HCT116 (cell line): Measurements from ENCODE around the gene ADCY1. TPM values are rescaled to one million over a fixed set of nuclear protein-coding genes. Genes with fewer than 3 reads are reported as not detected.

Experiments
- ATAC-seq: fragments of 200-7000 bp; cut with Tn5 transposase; 2 replicates; pipeline ENCODE4 v1.9.1; 2020; ENCODE audit warnings: mild to moderate bottlenecking, moderate library complexity
- BruUV-seq: library from RNA; stranded (reverse); fragments of 400-500 nt; replicated peaks from 2 replicates; lab custom pipeline; 2021; lab: Mats Ljungman, UMichigan
- CTCF ChIA-PET: fragments of 300-600 bp; sonication (Branson Sonifier 250); formaldehyde crosslinking; loops from one replicate; lab custom pipeline; 2021; ENCODE audit warnings: antibody characterized with exemption; lab: Charles Lee
- POLR2A ChIA-PET: fragments of 300-600, 350-600 bp; sonication (Branson Sonifier 250); formaldehyde crosslinking; loops from one replicate; lab custom pipeline; 2021; ENCODE audit warnings: antibody characterized with exemption; lab: Charles Lee
- RAD21 ChIA-PET, 2 experiments: fragments of 300-600 bp; sonication (Branson Sonifier 250); formaldehyde crosslinking; loops; one replicate each; lab custom pipeline; 2023; ENCODE audit warnings: low total read pairs in 2 of 2; ENCODE audit not compliant: uncharacterized antibody in 2 of 2, unreplicated experiment in 2 of 2, low non-redundant PET in 1 of 2; lab: Charles Lee
- DNase-seq: peaks from one replicate; pipeline ENCODE4 v3.0.0-alpha.2; 2010; ENCODE audit warnings: low read depth, low spot score
- H2AFZ ChIP-seq: fragments of 200-600 bp; shearing (Covaris generic), sonication (generic); 2 replicates; pipeline ENCODE4 v1.6.1; 2017; ENCODE audit warnings: low read depth, mixed run types, mixed read lengths, antibody characterized with exemption, low read length; ENCODE audit not compliant: poor library complexity, severe bottlenecking
- H3K27ac ChIP-seq: 2 replicates; pipeline ENCODE4 v1.5.1; 2012; ENCODE audit warnings: low read depth, low read length
- H3K27me3 ChIP-seq: fragments of 200-600 bp; sonication (generic); 2 replicates; pipeline ENCODE4 v1.6.1; 2016; ENCODE audit warnings: mixed run types, low read length, mixed read lengths; ENCODE audit not compliant: insufficient read depth
- H3K36me3 ChIP-seq, 2 experiments: fragments of 200-500 bp in 1 of 2; fragments of 200-600 bp in 1 of 2; sonication (Bioruptor generic) in 1 of 2; sonication (generic) in 1 of 2; 2 replicates each; pipeline versions ENCODE4 v1.5.1 to v1.6.1; 2014 to 2016; ENCODE audit warnings: low read length in 2 of 2, inconsistent platforms in 1 of 2, mixed read lengths in 1 of 2, mixed run types in 1 of 2; ENCODE audit not compliant: insufficient read depth in 2 of 2, control insufficient read depth in 1 of 2
- H3K4me1 ChIP-seq, 2 experiments: fragments of 200-600 bp in 1 of 2; sonication (generic) in 1 of 2; 2 replicates each; pipeline versions ENCODE4 v1.5.1 to v1.6.1; 2012 to 2017; ENCODE audit warnings: low read length in 2 of 2, inconsistent platforms in 1 of 2, mild to moderate bottlenecking in 1 of 2, mixed read lengths in 1 of 2, mixed run types in 1 of 2, moderate library complexity in 1 of 2; ENCODE audit not compliant: insufficient read depth in 2 of 2, control insufficient read depth in 1 of 2
- H3K4me2 ChIP-seq: fragments of 200-600 bp; sonication (generic); 2 replicates; pipeline ENCODE4 v1.6.1; 2017; ENCODE audit warnings: mixed run types, low read length, mixed read lengths
- H3K4me3 ChIP-seq, 2 experiments: fragments of 200-600 bp in 1 of 2; sonication (generic) in 1 of 2; replicated peaks in 1 of 2; 2 replicates each; pipeline ENCODE4 v1.5.1; 2011 to 2016; ENCODE audit warnings: low read length in 2 of 2, control low read depth in 1 of 2, low read depth in 1 of 2, mild to moderate bottlenecking in 1 of 2, mixed read lengths in 1 of 2, mixed run types in 1 of 2
- H3K79me2 ChIP-seq: fragments of 200-600 bp; sonication (generic); 2 replicates; pipeline ENCODE4 v1.6.1; 2017; ENCODE audit warnings: mild to moderate bottlenecking, mixed run types, low read length, moderate library complexity, mixed read lengths; ENCODE audit not compliant: insufficient read depth
- H3K9ac ChIP-seq: fragments of 200-600 bp; sonication (generic); 2 replicates; pipeline ENCODE4 v1.6.1; 2016; ENCODE audit warnings: low read length, mixed read lengths
- H3K9me2 ChIP-seq: fragments of 200-600 bp; sonication (generic), shearing (Covaris generic); 2 replicates; pipeline ENCODE4 v1.6.1; 2017; ENCODE audit warnings: mixed run types, mild to moderate bottlenecking, moderate library complexity; ENCODE audit not compliant: insufficient read depth
- H3K9me3 ChIP-seq, 2 experiments: fragments of 200-500 bp in 1 of 2; fragments of 200-600 bp in 1 of 2; sonication (Bioruptor generic) in 1 of 2; sonication (generic) in 1 of 2; 2 replicates each; pipeline ENCODE4 v1.6.1; 2014 to 2017; ENCODE audit warnings: low read length in 2 of 2, mixed read lengths in 2 of 2, inconsistent platforms in 1 of 2, low read depth in 1 of 2, mild to moderate bottlenecking in 1 of 2, mixed run types in 1 of 2, moderate library complexity in 1 of 2; ENCODE audit not compliant: control insufficient read depth in 1 of 2, insufficient read depth in 1 of 2
- H4K20me1 ChIP-seq: fragments of 200-600 bp; sonication (generic), shearing (Covaris generic); 2 replicates; pipeline ENCODE4 v1.6.1; 2017; ENCODE audit warnings: mixed run types, mild to moderate bottlenecking, moderate library complexity; ENCODE audit not compliant: insufficient read depth
- ATF3 ChIP-seq: IDR thresholded peaks from 2 replicates; pipeline ENCODE4 v1.6.1; 2012
- CBX3 ChIP-seq: IDR thresholded peaks from 2 replicates; pipeline ENCODE4 v1.6.1; 2012; ENCODE audit warnings: low read depth
- CEBPB ChIP-seq: IDR thresholded peaks from 2 replicates; pipeline ENCODE4 v1.6.1; 2012; ENCODE audit warnings: low read depth
- CTCF ChIP-seq, 3 experiments: fragments of 200-600 bp in 1 of 3; sonication (generic) in 1 of 3; IDR thresholded peaks in 2 of 3; conservative IDR thresholded peaks in 1 of 3; 2 replicates each; pipeline ENCODE4 v1.5.1; 2012 to 2017; ENCODE audit warnings: low read depth in 2 of 3, low read length in 2 of 3, antibody characterized with exemption in 1 of 3, borderline replicate concordance in 1 of 3, control low read depth in 1 of 3, mild to moderate bottlenecking in 1 of 3, mixed read lengths in 1 of 3, mixed run types in 1 of 3, moderate library complexity in 1 of 3; ENCODE audit not compliant: insufficient read depth in 1 of 3
- EGR1 ChIP-seq: IDR thresholded peaks from 2 replicates; pipeline ENCODE4 v1.6.1; 2012; ENCODE audit warnings: low read depth
- EZH2 ChIP-seq: fragments of 200-600 bp; sonication (generic); IDR thresholded peaks from 2 replicates; pipeline ENCODE4 v1.6.1; 2017; ENCODE audit warnings: antibody characterized with exemption, mixed run types
- EZH2phosphoT487 ChIP-seq: fragments of 200-600 bp; IDR thresholded peaks from 2 replicates; pipeline ENCODE4 v1.6.1; 2018; ENCODE audit warnings: antibody characterized with exemption, borderline replicate concordance
- FOSL1 ChIP-seq: IDR thresholded peaks from 2 replicates; pipeline ENCODE4 v1.6.1; 2012; ENCODE audit warnings: low read depth
- JUND ChIP-seq: IDR thresholded peaks from 2 replicates; pipeline ENCODE4 v1.6.1; 2012
- POLR2A ChIP-seq: IDR thresholded peaks from 2 replicates; pipeline ENCODE4 v1.7.0; 2011; ENCODE audit warnings: borderline replicate concordance; ENCODE audit not compliant: insufficient read depth, insufficient read length; ENCODE audit errors: extremely low read depth
- REST ChIP-seq: IDR thresholded peaks from 2 replicates; pipeline ENCODE4 v1.6.1; 2012; ENCODE audit warnings: low read depth
- SIN3A ChIP-seq: IDR thresholded peaks from 2 replicates; pipeline ENCODE4 v1.6.1; 2012; ENCODE audit warnings: low read depth
- SP1 ChIP-seq: IDR thresholded peaks from 2 replicates; pipeline ENCODE4 v1.6.1; 2012; ENCODE audit warnings: low read depth
- SRF ChIP-seq: IDR thresholded peaks from 2 replicates; pipeline ENCODE4 v1.6.1; 2012; ENCODE audit warnings: low read depth
- TCF7L2 ChIP-seq: IDR thresholded peaks from 2 replicates; pipeline ENCODE4 v1.7.0; 2011; ENCODE audit warnings: borderline replicate concordance, inconsistent platforms; ENCODE audit not compliant: insufficient read depth, insufficient read length; ENCODE audit errors: extremely low read depth
- YY1 ChIP-seq: IDR thresholded peaks from 2 replicates; pipeline ENCODE4 v1.6.1; 2011; ENCODE audit warnings: low read length, low read depth, moderate library complexity, mild to moderate bottlenecking; ENCODE audit not compliant: insufficient replicate concordance; ENCODE audit errors: extremely low read depth
- ZBTB33 ChIP-seq: IDR thresholded peaks from 2 replicates; pipeline ENCODE4 v1.6.1; 2011; ENCODE audit warnings: mild to moderate bottlenecking, low read length, moderate library complexity; ENCODE audit not compliant: insufficient replicate concordance; ENCODE audit errors: extremely low read depth
- ZFX ChIP-seq: fragments of 450-650 bp; IDR thresholded peaks from 2 replicates; pipeline ENCODE4 v1.6.1; 2017
- intact Hi-C: fragments of 100-400 bp; cut with micrococcal nuclease; formaldehyde crosslinking; loops from 2 replicates; pipeline ENCODE4 v1.10.0; 2022
- total RNA-seq: library from RNA; stranded (reverse); gene quantifications from one replicate; pipeline ENCODE4 v1.2.1, GENCODE V29; 2021; ENCODE audit not compliant: unreplicated experiment

ADCY1 gene
- total RNA-seq, 1 experiment from 2014 or later, result 0.05 TPM

GRCh38 chr7:45543473-45543872 lies 30.7 kb upstream of the ADCY1 start:
- intact Hi-C loops, result no loop called here
- no peaks in the 10 kb centered on the region for H3K9me2 ChIP-seq
- no peak overlapping the region for H3K4me2 ChIP-seq
- no peak overlapping the region for H3K4me3 ChIP-seq
- BruUV-seq, result no TSS peak
- H3K27ac ChIP-seq, result no peak overlapping the region
- H2AFZ ChIP-seq, result no peak overlapping the region
- H3K27me3 ChIP-seq, result no peaks in the 10 kb centered on the region
- RAD21 ChIA-PET, result no interaction called here
- H3K4me1 ChIP-seq, result no peaks in the 10 kb centered on the region
- CTCF ChIA-PET, result no interaction called here
- H3K79me2 ChIP-seq, result no peaks in the 10 kb centered on the region
- H3K36me3 ChIP-seq, result no peaks in the 10 kb centered on the region
- TF ChIP-seq POLR2A (no peak), CTCF (IDR thresholded peaks at IDR 0.05 in 2 of 3, conservative IDR thresholded peaks at IDR 0.05 in 1 of 3; ENCODE audit: borderline replicate concordance in 1 of 3, insufficient read depth in 1 of 3, low read depth in 2 of 3, low read length in 2 of 3) (no peak), YY1 (no peak), JUND (no peak), EZH2 (no peak), CBX3 (no peak), EZH2phosphoT487 (no peak), ZBTB33 (no peak), FOSL1 (no peak), TCF7L2 (no peak), REST (no peak), CEBPB (no peak), SIN3A (no peak), EGR1 (no peak), ZFX (no peak), SP1 (no peak), SRF (no peak), ATF3 (no peak)
- H4K20me1 ChIP-seq, result no peaks in the 10 kb centered on the region
- H3K9ac ChIP-seq, result no peak overlapping the region
- H3K9me3 ChIP-seq, result peaks cover 0 to 6% of the 10 kb centered on the region in 2 experiments; a peak in 3 of 4 replicates
- POLR2A ChIA-PET, result no interaction called here
- no peak for ATAC-seq
- DNase-seq, result no peak
